ENCODE data around the gene CIT. TPM values are rescaled to one million over a fixed set of nuclear protein-coding genes. Genes with fewer than 3 reads are reported as not detected.

CIT gene
- total RNA-seq, 2 donors from 2014 or later, result 0.33 to 1.3 TPM

- ATAC-seq, result no peak
- H3K36me3 ChIP-seq (replicated peaks in 1 of 2; ENCODE audit: insufficient read depth in 1 of 2, low read depth in 2 of 2), result no peaks in the 10 kb centered on the region
- intact Hi-C loops (cut with DNase I), result no loop called here
- H3K27ac ChIP-seq, result no peak overlapping the region
- no peaks in the 10 kb centered on the region for H3K9me3 ChIP-seq
- WGBS, 2 donors, result 96% methylated on average over 9 of the region's 9 CpGs
- TF ChIP-seq CTCF (IDR thresholded peaks at IDR 0.05) (no peak), POLR2A (IDR thresholded peaks at IDR 0.05) (no peak)
- H3K27me3 ChIP-seq, result no peaks in the 10 kb centered on the region
- H3K4me1 ChIP-seq, result peaks cover 34% of the 10 kb centered on the region
- DNase-seq, result no peak
- no peak overlapping the region for H3K4me3 ChIP-seq
Observed at GRCh38 chr12:119687879-119688278, 189.2 kb downstream of the CIT start.

GRCh38 chr12:119687406-119687805 lies 189.7 kb downstream of the CIT start:
- intact Hi-C loops (cut with DNase I), result no loop called here
- Histone ChIP-seq H3K27me3 (no peaks in the 10 kb centered on the region), H3K9me3 (no peaks in the 10 kb centered on the region), H3K4me3 (no peak overlapping the region), H3K36me3 (replicated peaks in 1 of 2; ENCODE audit: insufficient read depth in 1 of 2, low read depth in 2 of 2) (no peaks in the 10 kb centered on the region), H3K27ac (no peak overlapping the region), H3K4me1 (peaks cover 32% of the 10 kb centered on the region)
- TF ChIP-seq CTCF (IDR thresholded peaks at IDR 0.05), result no peak
- TF ChIP-seq POLR2A (IDR thresholded peaks at IDR 0.05), result no peak
- no peak for DNase-seq
- 86 to 90% methylated on average over 14 of the region's 14 CpGs for WGBS, 2 donors
- ATAC-seq, result no peak

GRCh38 chr12:119686776-119687175 lies 190.3 kb downstream of the CIT start:
- 85 to 90% methylated on average over 8 to 13 of the region's 13 CpGs for WGBS, 2 donors
- Histone ChIP-seq H3K4me1 (peaks cover 28% of the 10 kb centered on the region), H3K4me3 (no peak overlapping the region), H3K27ac (no peak overlapping the region), H3K9me3 (no peaks in the 10 kb centered on the region), H3K36me3 (replicated peaks in 1 of 2; ENCODE audit: insufficient read depth in 1 of 2, low read depth in 2 of 2) (no peaks in the 10 kb centered on the region), H3K27me3 (no peaks in the 10 kb centered on the region)
- TF ChIP-seq CTCF (IDR thresholded peaks at IDR 0.05) (no peak), POLR2A (IDR thresholded peaks at IDR 0.05) (no peak)
- intact Hi-C loops (cut with DNase I), result no loop called here
- ATAC-seq (no peak), DNase-seq (no peak)

- Histone ChIP-seq H3K4me3 (no peak overlapping the region), H3K36me3 (replicated peaks in 1 of 2; ENCODE audit: insufficient read depth in 1 of 2, low read depth in 2 of 2) (no peaks in the 10 kb centered on the region), H3K27ac (no peak overlapping the region), H3K27me3 (no peaks in the 10 kb centered on the region), H3K4me1 (peaks cover 28% of the 10 kb centered on the region), H3K9me3 (no peaks in the 10 kb centered on the region)
- WGBS, 2 donors, result 48 to 57% methylated on average over 10 to 12 of the region's 12 CpGs
- intact Hi-C loops (cut with DNase I), result no loop called here
- TF ChIP-seq POLR2A (IDR thresholded peaks at IDR 0.05) (no peak), CTCF (IDR thresholded peaks at IDR 0.05) (no peak)
- DNase-seq (no peak), ATAC-seq (no peak)
Observed at GRCh38 chr12:119686355-119686754, 190.8 kb downstream of the CIT start.

GRCh38 chr12:119685375-119685774 lies 191.7 kb downstream of the CIT start:
- Histone ChIP-seq H3K36me3 (replicated peaks in 1 of 2; ENCODE audit: insufficient read depth in 1 of 2, low read depth in 2 of 2) (peaks cover 1 to 5% of the 10 kb centered on the region in 2 donors), H3K9me3 (no peaks in the 10 kb centered on the region), H3K4me1 (peaks cover 28% of the 10 kb centered on the region), H3K27ac (peak overlapping the region in 3 of 4 donors; percentile 7 to 63 (median 54)), H3K27me3 (no peaks in the 10 kb centered on the region), H3K4me3 (no peak overlapping the region)
- WGBS, 2 donors, result 66 to 72% methylated on average over 4 of the region's 4 CpGs
- ATAC-seq (no peak), DNase-seq (no peak)
- intact Hi-C loops (cut with DNase I), result no loop called here
- TF ChIP-seq POLR2A (IDR thresholded peaks at IDR 0.05) (no peak), CTCF (IDR thresholded peaks at IDR 0.05) (no peak)

Data from body of pancreas (tissue), 4 donors.